ENCODE measurements around the gene MAPKAPK5.

MAPKAPK5 gene

DNA sequence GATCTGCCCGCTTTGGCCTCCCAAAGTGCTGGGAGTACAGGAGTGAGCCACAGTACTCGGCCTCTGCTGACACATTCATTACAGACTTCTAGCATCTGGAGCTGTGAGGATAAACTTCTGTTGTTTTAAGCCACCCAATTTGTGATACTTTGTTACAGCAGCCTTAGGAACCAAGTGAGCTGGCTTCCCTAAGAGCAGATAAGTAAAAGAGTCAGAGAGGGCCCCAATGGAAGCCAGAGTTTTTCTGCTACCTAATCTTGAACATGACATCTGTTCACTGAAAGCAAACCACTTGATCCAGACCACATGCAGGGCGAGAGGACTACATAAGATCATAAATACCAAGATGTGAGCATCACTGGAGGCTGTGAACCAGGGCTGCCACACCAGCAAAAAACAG lies 3.7 kb upstream of the MAPKAPK5 start:
- H3K4me3 Mint-ChIP-seq: no peak overlapping the region
- peaks cover 33% of the 10 kb centered on the region for H3K36me3 Mint-ChIP-seq (ENCODE audit: low read depth)
- no peaks in the 10 kb centered on the region for H3K9me3 Mint-ChIP-seq
- intact Hi-C loops (cut with micrococcal nuclease): no loop called here
- H3K4me1 Mint-ChIP-seq (ENCODE audit: low read depth): peaks cover 53% of the 10 kb centered on the region
- no peaks in the 10 kb centered on the region for H3K27me3 Mint-ChIP-seq
- H3K27ac Mint-ChIP-seq: no peak overlapping the region

DNA sequence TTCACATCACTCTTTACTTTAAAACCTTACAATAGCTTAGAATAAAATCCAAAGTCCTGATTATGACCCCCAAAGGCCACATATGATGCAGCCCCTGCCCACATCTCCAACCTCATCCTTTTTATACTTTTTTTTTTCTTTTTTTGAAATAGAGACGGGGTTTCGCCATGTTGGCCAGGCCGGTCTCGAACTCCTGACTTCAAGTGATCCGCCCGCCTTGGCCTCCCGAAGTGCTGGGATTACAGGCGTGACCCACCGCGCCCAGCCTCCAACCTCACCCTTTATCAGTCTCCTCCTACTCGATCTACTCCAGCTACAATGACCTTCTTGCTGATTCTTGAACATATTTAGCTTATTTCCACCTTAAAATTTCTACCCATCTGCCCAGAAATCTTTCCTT lies 1.2 kb upstream of the MAPKAPK5 start:
- H3K4me1 Mint-ChIP-seq (ENCODE audit: low read depth): peaks cover 44% of the 10 kb centered on the region
- peak overlapping the region; percentile 89 for H3K4me3 Mint-ChIP-seq
- intact Hi-C loops (cut with micrococcal nuclease): no loop called here
- no peaks in the 10 kb centered on the region for H3K9me3 Mint-ChIP-seq
- no peaks in the 10 kb centered on the region for H3K27me3 Mint-ChIP-seq
- peaks cover 51% of the 10 kb centered on the region for H3K36me3 Mint-ChIP-seq (ENCODE audit: low read depth)
- peak overlapping the region; percentile 94 for H3K27ac Mint-ChIP-seq

DNA sequence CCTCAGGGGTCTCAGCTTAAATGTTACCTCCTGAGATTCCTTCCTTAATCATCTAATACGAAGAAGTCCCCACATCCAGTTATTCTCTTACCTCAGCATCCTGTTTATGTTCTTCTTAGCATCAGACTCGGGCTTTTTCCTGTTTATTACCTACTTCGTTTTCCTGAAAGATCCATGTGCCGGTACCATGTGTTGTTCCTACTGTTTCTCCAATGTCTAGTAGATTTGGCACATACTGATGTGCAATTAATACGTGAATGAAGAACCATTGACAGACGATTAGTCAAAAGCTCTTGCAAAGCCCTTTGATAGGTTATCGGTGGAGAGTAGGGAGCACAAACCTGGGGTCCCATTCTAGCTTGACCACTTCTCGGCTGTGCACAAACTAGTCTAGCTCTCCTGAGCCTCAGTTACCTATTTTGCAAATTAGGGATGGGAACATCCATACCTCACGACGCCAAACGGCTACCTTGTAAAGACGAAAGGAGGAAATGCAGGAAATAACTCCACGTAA lies 735 bp upstream of the MAPKAPK5 start:
- H3K27me3 Mint-ChIP-seq: no peaks in the 10 kb centered on the region
- H3K4me1 Mint-ChIP-seq (ENCODE audit: low read depth): peaks cover 40% of the 10 kb centered on the region
- no peaks in the 10 kb centered on the region for H3K9me3 Mint-ChIP-seq
- intact Hi-C loops (cut with micrococcal nuclease): no loop called here
- peak overlapping the region; percentile 94 for H3K27ac Mint-ChIP-seq
- H3K4me3 Mint-ChIP-seq: peak overlapping the region; percentile 89
- H3K36me3 Mint-ChIP-seq (ENCODE audit: low read depth): peaks cover 56% of the 10 kb centered on the region

DNA sequence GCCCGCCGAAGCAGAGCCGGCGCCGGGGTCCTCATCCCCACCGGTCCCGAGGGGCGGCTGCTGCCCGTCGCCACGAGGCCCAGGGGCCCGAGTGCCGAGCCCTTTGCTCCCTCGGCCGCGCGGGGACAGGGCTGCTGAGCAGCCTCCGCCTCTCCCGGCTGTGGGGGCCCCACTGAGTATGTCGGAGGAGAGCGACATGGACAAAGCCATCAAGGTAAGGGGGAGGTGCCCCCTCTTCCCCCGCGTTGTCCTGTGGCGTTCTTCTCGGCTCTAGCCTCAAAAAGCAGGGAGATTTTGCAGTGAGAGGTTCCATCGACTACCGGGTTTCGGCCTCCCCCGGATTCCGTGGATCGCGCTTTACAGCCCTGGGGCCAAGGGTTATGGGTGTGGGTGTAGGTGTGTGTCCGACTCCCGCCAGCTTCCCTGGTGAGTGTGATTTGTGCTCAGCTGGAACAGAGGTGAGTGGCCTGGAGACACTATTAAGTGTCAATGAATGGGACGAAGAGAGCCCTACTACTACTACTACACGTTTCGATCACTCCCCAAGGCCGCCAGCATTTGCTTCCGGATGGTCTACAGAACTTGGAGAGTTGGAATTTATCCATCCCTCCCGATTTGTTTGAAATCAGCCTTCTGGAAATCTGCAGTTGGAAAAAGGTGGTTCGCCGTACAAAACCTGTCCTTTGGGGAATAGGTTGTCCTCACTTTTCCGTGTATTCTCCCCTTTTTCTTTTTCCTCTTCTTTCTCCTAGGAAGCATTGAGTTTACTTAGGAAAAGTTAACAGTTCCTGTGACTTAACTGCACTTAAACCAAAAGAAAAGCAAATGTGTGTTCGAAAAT lies 748 bp downstream of the MAPKAPK5 start:
- intact Hi-C loops (cut with micrococcal nuclease): no loop called here
- Mint-ChIP-seq H3K27me3 (no peaks in the 10 kb centered on the region), H3K36me3 (ENCODE audit: low read depth) (peaks cover 70% of the 10 kb centered on the region), H3K9me3 (no peaks in the 10 kb centered on the region), H3K4me3 (peak overlapping the region; percentile 89), H3K4me1 (ENCODE audit: low read depth) (peaks cover 31% of the 10 kb centered on the region), H3K27ac (peak overlapping the region; percentile 94)

DNA sequence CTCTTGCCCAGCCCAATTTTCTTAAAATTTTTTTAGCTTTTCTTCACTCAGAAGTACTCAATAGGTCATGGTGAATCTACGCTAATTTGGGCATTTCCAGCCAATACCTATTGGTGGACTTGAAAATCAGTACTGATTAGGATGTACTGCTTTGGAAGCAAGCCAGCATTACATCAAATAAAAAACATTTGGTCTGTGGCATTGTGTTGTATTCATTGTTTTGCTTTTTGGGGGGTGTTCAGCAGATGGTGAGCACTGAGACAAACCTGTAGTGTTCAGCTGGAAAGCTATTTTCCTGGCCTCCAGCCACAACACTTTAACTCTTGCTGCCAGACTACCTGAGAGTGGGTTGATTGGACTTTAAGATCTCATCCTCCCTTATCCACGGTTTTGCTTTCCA lies 4.0 kb downstream of the MAPKAPK5 start:
- no peak overlapping the region for H3K4me3 Mint-ChIP-seq
- H3K27me3 Mint-ChIP-seq: no peaks in the 10 kb centered on the region
- peaks cover 74% of the 10 kb centered on the region for H3K36me3 Mint-ChIP-seq (ENCODE audit: low read depth)
- intact Hi-C loops (cut with micrococcal nuclease): no loop called here
- peaks cover 16% of the 10 kb centered on the region for H3K4me1 Mint-ChIP-seq (ENCODE audit: low read depth)
- no peak overlapping the region for H3K27ac Mint-ChIP-seq
- H3K9me3 Mint-ChIP-seq: no peaks in the 10 kb centered on the region

DNA sequence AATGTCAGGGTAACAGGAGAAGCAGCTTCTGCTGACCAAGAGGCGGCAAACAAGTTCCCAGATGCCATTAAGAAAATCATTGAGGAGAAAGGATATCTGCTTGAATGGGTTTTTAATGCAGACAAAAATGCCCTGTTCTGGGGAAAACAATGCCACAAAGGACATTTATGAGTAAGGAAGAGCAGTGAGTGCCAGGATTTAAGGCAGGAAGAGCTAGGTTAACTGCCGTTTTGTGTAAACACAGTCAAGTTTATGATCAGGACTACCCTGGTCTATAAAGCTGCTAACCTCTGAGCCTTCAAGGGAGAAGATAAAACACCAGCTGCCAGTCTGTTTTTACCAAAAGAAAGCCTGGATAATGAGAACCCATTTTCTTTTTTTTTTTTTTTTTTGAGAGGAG lies 8.5 kb downstream of the MAPKAPK5 start:
- Mint-ChIP-seq H3K4me1 (ENCODE audit: low read depth) (no peaks in the 10 kb centered on the region), H3K27ac (no peak overlapping the region), H3K9me3 (no peaks in the 10 kb centered on the region), H3K4me3 (no peak overlapping the region), H3K36me3 (ENCODE audit: low read depth) (peaks cover 75% of the 10 kb centered on the region), H3K27me3 (no peaks in the 10 kb centered on the region)
- intact Hi-C loops (cut with micrococcal nuclease): no loop called here

DNA sequence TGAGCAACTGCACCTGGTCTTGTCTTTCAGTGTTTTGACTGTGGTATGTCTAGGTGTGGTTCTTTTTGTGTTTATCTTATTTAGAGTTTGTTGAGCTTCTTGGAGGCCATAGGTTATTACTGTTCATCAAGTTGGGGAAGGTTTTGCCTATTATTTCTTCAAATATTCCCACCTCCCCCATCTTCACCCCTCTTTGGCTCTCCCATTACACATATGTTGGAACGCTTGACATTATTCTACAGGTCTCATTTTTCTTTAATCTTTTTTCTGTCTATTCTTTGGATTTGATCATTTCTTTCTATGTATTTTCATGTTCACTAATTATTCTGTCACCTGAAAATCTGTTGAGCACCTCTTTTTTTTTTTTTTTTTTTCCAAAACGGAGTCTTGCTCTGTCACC lies 16.2 kb downstream of the MAPKAPK5 start:
- Mint-ChIP-seq H3K27ac (no peak overlapping the region), H3K4me1 (ENCODE audit: low read depth) (peaks cover 12% of the 10 kb centered on the region)

DNA sequence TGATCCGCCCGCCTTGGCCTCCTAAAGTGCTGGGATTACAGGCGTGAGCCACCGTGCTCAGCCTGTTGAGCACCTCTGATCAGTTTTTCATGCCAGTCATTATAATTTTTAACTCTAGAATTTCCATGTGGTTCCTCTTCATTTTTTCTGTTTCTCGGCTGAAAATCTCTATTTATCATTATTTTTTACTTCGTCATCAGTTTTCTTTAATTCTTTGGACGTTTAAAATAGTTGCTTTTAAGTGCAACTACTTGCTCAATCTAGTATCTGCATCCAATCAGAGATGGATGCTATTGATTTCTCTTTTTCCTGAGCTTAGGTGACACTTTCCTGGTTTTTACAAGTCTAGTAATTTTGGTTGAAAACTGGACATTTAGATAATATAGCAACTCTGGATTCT lies 16.8 kb downstream of the MAPKAPK5 start:
- Mint-ChIP-seq H3K4me3 (no peak overlapping the region), H3K4me1 (ENCODE audit: low read depth) (peaks cover 12% of the 10 kb centered on the region), H3K27ac (no peak overlapping the region), H3K27me3 (no peaks in the 10 kb centered on the region), H3K36me3 (ENCODE audit: low read depth) (peaks cover 36% of the 10 kb centered on the region), H3K9me3 (no peaks in the 10 kb centered on the region)
- intact Hi-C loops (cut with micrococcal nuclease): no loop called here

More for the DNA sequence above, 16.2 kb downstream of the MAPKAPK5 start:
- Mint-ChIP-seq H3K9me3 (no peaks in the 10 kb centered on the region), H3K4me3 (no peak overlapping the region), H3K36me3 (ENCODE audit: low read depth) (peaks cover 31% of the 10 kb centered on the region), H3K27me3 (no peaks in the 10 kb centered on the region)
- intact Hi-C loops (cut with micrococcal nuclease): no loop called here

DNA sequence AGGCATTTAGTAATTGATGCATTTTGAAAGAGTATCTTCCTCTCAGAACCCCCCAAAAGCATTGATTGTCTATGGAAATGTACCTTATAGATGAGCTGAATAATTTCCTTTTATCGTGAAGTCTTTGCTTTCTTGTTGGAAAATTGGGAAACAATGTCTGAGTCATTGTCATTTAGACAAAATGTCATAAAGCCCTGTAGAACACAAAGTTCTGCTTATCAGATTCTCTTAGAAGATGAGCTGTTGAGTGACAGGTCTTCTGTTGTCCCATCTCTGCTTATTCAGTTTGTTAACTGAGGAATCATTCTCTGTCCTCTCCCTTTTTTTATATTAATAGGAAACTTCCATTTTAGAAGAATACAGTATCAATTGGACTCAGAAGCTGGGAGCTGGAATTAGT lies 22.9 kb downstream of the MAPKAPK5 start:
- H3K27ac Mint-ChIP-seq: no peak overlapping the region
- intact Hi-C loops (cut with micrococcal nuclease): no loop called here
- H3K4me1 Mint-ChIP-seq (ENCODE audit: low read depth): peaks cover 5% of the 10 kb centered on the region
- H3K27me3 Mint-ChIP-seq: no peaks in the 10 kb centered on the region
- no peak overlapping the region for H3K4me3 Mint-ChIP-seq
- H3K9me3 Mint-ChIP-seq: no peaks in the 10 kb centered on the region
- peaks cover 53% of the 10 kb centered on the region for H3K36me3 Mint-ChIP-seq (ENCODE audit: low read depth)

DNA sequence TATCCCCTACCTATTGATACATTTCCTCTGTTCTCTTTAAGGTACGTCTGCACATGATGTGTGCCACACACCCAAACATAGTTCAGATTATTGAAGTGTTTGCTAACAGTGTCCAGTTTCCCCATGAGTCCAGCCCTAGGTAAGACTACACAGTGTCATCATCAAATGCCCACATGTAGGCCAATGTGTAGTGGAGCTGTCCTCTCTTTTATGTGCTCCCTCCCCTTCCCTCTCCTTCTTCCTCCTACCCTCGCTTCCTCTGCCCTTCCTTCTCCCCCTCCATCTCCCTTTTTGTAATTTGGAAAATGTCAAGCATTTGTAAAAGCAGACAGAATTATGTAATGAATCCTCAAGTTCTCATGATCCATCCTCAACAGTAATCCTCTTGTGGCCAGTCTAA lies 25.5 kb downstream of the MAPKAPK5 start:
- no peak overlapping the region for H3K4me3 Mint-ChIP-seq

DNA sequence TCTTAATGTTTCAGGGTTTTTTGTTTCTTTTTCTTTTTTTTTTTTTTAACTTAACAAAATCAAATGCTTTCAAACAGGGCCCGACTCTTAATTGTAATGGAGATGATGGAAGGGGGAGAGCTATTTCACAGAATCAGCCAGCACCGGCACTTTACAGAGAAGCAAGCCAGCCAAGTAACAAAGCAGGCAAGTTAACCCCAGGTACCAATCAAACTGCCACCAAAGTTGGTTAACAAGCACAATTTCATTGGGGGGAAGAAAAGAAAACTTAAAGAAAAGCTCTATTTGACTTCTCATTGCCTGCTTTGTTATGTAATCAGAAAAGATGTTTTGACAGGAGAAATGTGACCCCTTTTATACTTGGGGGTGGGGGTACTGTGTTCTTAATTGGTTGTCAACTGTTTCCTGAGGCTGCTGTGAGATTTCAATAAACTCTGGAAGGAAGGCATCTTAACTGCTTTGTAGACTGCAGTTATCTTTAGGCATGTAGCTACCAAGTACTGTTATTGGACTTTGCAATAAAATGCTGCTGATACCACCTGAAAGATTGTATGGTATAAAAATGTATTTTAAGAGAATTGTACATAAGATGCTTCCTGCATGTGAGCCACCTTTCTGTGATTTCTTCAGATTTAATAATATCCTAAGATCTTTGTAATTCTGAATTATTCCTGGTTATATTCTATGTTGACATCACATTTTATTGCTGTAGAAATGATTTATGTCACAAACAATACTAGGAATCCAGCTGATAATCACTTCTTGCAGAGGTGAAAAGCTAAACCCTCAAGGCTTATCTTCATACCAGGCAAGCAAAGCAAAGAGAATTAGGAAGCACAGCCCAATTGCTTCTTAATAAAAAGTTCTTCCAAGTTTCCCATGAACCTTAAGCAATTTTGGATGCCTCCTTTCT lies 26.9 kb downstream of the MAPKAPK5 start:
- H3K4me3 Mint-ChIP-seq: no peak overlapping the region
- intact Hi-C loops (cut with micrococcal nuclease): no loop called here
- H3K4me1 Mint-ChIP-seq (ENCODE audit: low read depth): peaks cover 7% of the 10 kb centered on the region
- peaks cover 83% of the 10 kb centered on the region for H3K36me3 Mint-ChIP-seq (ENCODE audit: low read depth)
- H3K9me3 Mint-ChIP-seq: no peaks in the 10 kb centered on the region
- no peak overlapping the region for H3K27ac Mint-ChIP-seq
- no peaks in the 10 kb centered on the region for H3K27me3 Mint-ChIP-seq

More for the DNA sequence above, 25.5 kb downstream of the MAPKAPK5 start:
- Mint-ChIP-seq H3K9me3 (no peaks in the 10 kb centered on the region), H3K4me1 (ENCODE audit: low read depth) (peaks cover 7% of the 10 kb centered on the region), H3K27ac (no peak overlapping the region), H3K27me3 (no peaks in the 10 kb centered on the region), H3K36me3 (ENCODE audit: low read depth) (peaks cover 79% of the 10 kb centered on the region)
- intact Hi-C loops (cut with micrococcal nuclease): no loop called here

DNA sequence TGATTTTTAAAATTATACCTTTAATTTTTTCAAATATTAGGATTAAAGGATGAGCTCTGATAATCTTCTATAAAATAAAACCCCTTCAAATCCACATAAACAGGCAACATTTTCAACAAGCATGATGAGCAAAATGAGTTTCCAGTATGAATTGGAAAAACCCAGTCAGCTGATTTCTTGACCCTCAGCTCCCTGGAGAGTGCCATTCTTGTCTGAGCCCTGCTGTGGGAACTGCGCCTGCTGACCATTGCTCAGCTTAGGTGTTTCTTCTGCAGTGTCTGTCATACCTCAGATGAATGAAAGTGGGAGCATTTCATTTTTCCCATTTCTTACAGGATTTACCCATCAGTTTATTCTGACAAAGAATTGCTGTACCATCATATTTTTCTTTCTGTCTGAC lies 27.6 kb downstream of the MAPKAPK5 start:
- Mint-ChIP-seq H3K4me1 (ENCODE audit: low read depth) (peaks cover 7% of the 10 kb centered on the region), H3K27ac (no peak overlapping the region), H3K4me3 (no peak overlapping the region), H3K27me3 (no peaks in the 10 kb centered on the region), H3K36me3 (ENCODE audit: low read depth) (peaks cover 85% of the 10 kb centered on the region), H3K9me3 (no peaks in the 10 kb centered on the region)
- intact Hi-C loops (cut with micrococcal nuclease): no loop called here

DNA sequence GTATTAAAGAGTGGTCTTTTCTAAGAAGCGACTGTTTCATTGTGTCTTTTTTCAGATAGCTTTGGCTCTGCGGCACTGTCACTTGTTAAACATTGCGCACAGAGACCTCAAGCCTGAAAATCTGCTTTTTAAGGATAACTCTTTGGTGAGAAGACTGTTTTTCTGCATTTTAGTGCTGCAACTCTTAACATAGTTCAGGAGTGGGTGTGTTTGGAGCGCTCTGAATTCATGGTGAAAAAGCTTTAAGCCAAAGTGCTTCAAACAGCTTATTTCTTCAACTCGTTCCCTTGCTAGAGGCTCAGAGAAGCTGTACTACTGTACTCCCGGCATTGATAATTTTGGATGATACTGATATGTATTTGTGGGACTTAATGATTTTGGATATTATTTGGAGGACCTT lies 28.2 kb downstream of the MAPKAPK5 start:
- Mint-ChIP-seq H3K27me3 (no peaks in the 10 kb centered on the region), H3K36me3 (ENCODE audit: low read depth) (peaks cover 88% of the 10 kb centered on the region), H3K27ac (no peak overlapping the region), H3K4me1 (ENCODE audit: low read depth) (peaks cover 7% of the 10 kb centered on the region), H3K4me3 (no peak overlapping the region), H3K9me3 (no peaks in the 10 kb centered on the region)
- intact Hi-C loops (cut with micrococcal nuclease): no loop called here

DNA sequence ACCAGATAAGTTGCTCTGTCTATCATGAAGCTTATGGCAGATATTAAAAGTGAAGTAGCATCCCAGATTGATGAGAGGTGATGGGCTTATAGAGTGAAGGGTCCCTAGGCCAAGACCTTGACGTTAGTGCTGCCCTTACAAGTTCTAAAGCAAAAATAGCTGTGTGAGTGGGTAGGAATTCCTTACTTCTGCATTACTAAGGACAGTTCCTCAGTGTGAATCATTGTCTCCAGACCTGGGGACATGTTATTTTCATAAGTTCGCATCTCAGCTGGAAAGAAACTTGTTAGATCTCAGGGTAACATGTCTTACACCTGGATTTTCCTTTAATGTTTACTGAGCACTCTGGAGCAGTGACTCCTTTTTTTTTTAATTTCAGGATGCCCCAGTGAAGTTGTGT lies 28.7 kb downstream of the MAPKAPK5 start:
- intact Hi-C loops (cut with micrococcal nuclease): no loop called here
- H3K36me3 Mint-ChIP-seq (ENCODE audit: low read depth): peaks cover 88% of the 10 kb centered on the region
- H3K9me3 Mint-ChIP-seq: no peaks in the 10 kb centered on the region
- H3K4me1 Mint-ChIP-seq (ENCODE audit: low read depth): peaks cover 7% of the 10 kb centered on the region
- no peak overlapping the region for H3K27ac Mint-ChIP-seq
- H3K4me3 Mint-ChIP-seq: no peak overlapping the region
- H3K27me3 Mint-ChIP-seq: no peaks in the 10 kb centered on the region
